Activated effector memory CD4-positive, alpha-beta T cell treated with anti-CD3 and anti-CD28 coated beads, Interleukin-2, amount 50 U/mL, for 16 hours (primary cell): ENCODE results near the gene GLS.

Experiments
- DNase-seq: peaks from one replicate; pipeline ENCODE4 v3.0.0-alpha.2; 2020

Gene GLS

GRCh38 chr2:190887089-190887488 is 6.5 kb downstream of the GLS start:
- no peak for DNase-seq

- no peak for DNase-seq
Observed at GRCh38 chr2:190888449-190888848, 7.8 kb downstream of the GLS start.

- DNase-seq: no peak
Observed at GRCh38 chr2:190889175-190889943, 8.7 kb downstream of the GLS start.

- DNase-seq: no peak
Observed at GRCh38 chr2:190891372-190891771, 10.8 kb downstream of the GLS start.

- DNase-seq: no peak
Observed at GRCh38 chr2:190891889-190892288, 11.3 kb downstream of the GLS start.

- no peak for DNase-seq
Observed at GRCh38 chr2:190893157-190893556, 12.5 kb downstream of the GLS start.

GRCh38 chr2:190896477-190896876 is 15.9 kb downstream of the GLS start:
- no peak for DNase-seq

GRCh38 chr2:190903693-190904450 is 23.3 kb downstream of the GLS start:
- DNase-seq: no peak

- DNase-seq: no peak
Observed at GRCh38 chr2:190904640-190905261, 24.1 kb downstream of the GLS start.

- no peak for DNase-seq
Observed at GRCh38 chr2:190908532-190908931, 27.9 kb downstream of the GLS start.

- no peak for DNase-seq
Observed at GRCh38 chr2:190909680-190910079, 29.1 kb downstream of the GLS start.

- no peak for DNase-seq
Observed at GRCh38 chr2:190910341-190911136, 29.9 kb downstream of the GLS start.

- no peak for DNase-seq
Observed at GRCh38 chr2:190911813-190912212, 31.2 kb downstream of the GLS start.

- no peak for DNase-seq
Observed at GRCh38 chr2:190912726-190913125, 32.1 kb downstream of the GLS start.

GRCh38 chr2:190913725-190914124 is 33.1 kb downstream of the GLS start:
- no peak for DNase-seq

GRCh38 chr2:190916829-190917228 is 36.2 kb downstream of the GLS start:
- no peak for DNase-seq

GRCh38 chr2:190920085-190920484 is 39.5 kb downstream of the GLS start:
- no peak for DNase-seq

- DNase-seq: no peak
Observed at GRCh38 chr2:190922376-190922775, 41.8 kb downstream of the GLS start.

- no peak for DNase-seq
Observed at GRCh38 chr2:190927301-190927700, 46.7 kb downstream of the GLS start.

- no peak for DNase-seq
Observed at GRCh38 chr2:190929919-190930318, 49.3 kb downstream of the GLS start.

GRCh38 chr2:190930411-190930810 is 49.8 kb downstream of the GLS start:
- no peak for DNase-seq

- DNase-seq: no peak
Observed at GRCh38 chr2:190932514-190932913, 51.9 kb downstream of the GLS start.

GRCh38 chr2:190933361-190933760 is 52.7 kb downstream of the GLS start:
- DNase-seq: no peak
